ENCODE results near the gene MROH7.

The MROH7 gene

DNA sequence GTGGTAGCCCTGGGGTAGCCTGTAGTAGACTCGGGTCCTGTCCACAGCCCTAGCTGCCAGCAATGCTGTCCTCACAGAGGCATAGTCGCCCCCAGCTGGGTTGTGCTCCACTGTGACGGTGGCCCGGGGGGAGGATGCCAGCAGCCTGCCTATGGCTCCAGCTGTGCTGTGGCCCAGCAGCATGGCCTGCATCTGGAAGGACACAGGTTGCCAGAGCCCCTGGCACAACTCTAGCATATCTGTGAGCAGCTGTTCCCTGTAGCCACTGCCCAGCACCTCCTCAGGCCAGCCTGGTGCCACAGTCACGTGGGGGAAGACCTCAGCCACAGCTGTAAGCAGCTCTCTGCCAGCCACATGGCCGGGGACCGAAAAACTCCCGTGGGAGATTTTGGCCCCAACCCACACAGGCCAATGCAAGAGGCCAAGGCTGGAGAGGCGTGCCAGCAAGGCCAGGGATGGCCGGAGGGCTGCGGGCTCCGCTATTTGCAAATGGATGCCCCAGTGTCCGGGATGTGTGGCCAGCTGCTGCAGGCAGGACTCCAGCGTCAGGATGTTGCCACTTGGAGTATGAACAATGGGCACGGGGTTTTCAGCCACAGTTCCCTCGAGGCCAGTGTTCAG lies 32.2 kb upstream of the MROH7 start:
- Histone ChIP-seq H3K4me3 (ENCODE audit: low read depth, low read length) (no peak overlapping the region), H3K4me1 (ENCODE audit: control insufficient read depth, insufficient read depth, low read length) (no peaks in the 10 kb centered on the region), H3K27ac (ENCODE audit: extremely low read depth, low read depth, low read length) (no peak overlapping the region), H3K36me3 (ENCODE audit: control insufficient read depth in 2 of 2, insufficient read depth in 1 of 2, low read length in 2 of 2) (no peaks in the 10 kb centered on the region), H3K9me3 (ENCODE audit: control insufficient read depth, insufficient read depth, low read depth, low read length) (no peaks in the 10 kb centered on the region)
- peak; percentile 89 for TF ChIP-seq ZIC2 (tag by site-specific recombination; IDR thresholded peaks at IDR 0.05)
- TF ChIP-seq ZNF248 (tag by site-specific recombination; IDR thresholded peaks at IDR 0.05), result no peak
- CTCF ChIA-PET, result no interaction called here
- POLR2A ChIA-PET, result no interaction called here

DNA sequence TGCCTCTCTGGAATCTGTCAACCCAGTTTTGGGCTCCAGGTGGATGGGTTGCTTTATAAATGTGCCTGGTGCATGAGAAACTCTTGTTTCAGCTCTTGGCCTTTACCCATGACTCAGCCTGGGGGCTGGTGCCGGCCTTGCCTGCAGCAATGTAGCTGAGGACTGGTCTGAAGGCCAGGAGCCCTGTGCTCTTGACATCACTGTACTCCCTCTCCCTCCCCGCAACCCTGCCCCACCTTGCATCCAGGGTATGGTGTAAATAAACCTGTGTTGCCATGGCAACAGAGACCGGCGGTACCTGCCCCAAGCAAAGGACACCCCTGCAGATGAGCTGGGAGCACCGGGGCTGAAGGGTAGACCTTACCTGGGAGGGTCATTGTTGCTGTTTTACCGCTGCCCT lies 31.5 kb upstream of the MROH7 start:
- H3K27ac ChIP-seq (ENCODE audit: extremely low read depth, low read depth, low read length), result no peak overlapping the region
- no peaks in the 10 kb centered on the region for H3K4me1 ChIP-seq (ENCODE audit: control insufficient read depth, insufficient read depth, low read length)
- H3K4me3 ChIP-seq (ENCODE audit: low read depth, low read length), result no peak overlapping the region
- TF ChIP-seq SETDB1 (IDR thresholded peaks at IDR 0.05; ENCODE audit: insufficient read length, low read length) (no peak), ZNF596 (tag by site-specific recombination; IDR thresholded peaks at IDR 0.05) (no peak)
- no peaks in the 10 kb centered on the region for H3K9me3 ChIP-seq (ENCODE audit: control insufficient read depth, insufficient read depth, low read depth, low read length)
- ChIA-PET POLR2A (no interaction called here), CTCF (no interaction called here)
- H3K36me3 ChIP-seq (ENCODE audit: control insufficient read depth in 2 of 2, insufficient read depth in 1 of 2, low read length in 2 of 2), result no peaks in the 10 kb centered on the region

GRCh38 chr1:54610601-54611580 lies 30.7 kb upstream of the MROH7 start:
- no peak overlapping the region for H3K4me3 ChIP-seq (ENCODE audit: low read depth, low read length)
- CTCF ChIA-PET, result interaction anchor here (0.9 kb wide), 1 partner anchor 122 kb away, joined by 3 read pairs; no protein-coding TSS in a partner anchor
- no peaks in the 10 kb centered on the region for H3K9me3 ChIP-seq (ENCODE audit: control insufficient read depth, insufficient read depth, low read depth, low read length)
- no peaks in the 10 kb centered on the region for H3K36me3 ChIP-seq (ENCODE audit: control insufficient read depth in 2 of 2, insufficient read depth in 1 of 2, low read length in 2 of 2)
- no peaks in the 10 kb centered on the region for H3K4me1 ChIP-seq (ENCODE audit: control insufficient read depth, insufficient read depth, low read length)
- POLR2A ChIA-PET, result no interaction called here
- no peak overlapping the region for H3K27ac ChIP-seq (ENCODE audit: extremely low read depth, low read depth, low read length)
- TF ChIP-seq ZSCAN23 (tag by site-specific recombination; IDR thresholded peaks at IDR 0.05), result no peak
- no peak for TF ChIP-seq ZNF114 (tag by site-specific recombination; IDR thresholded peaks at IDR 0.05)
- TF ChIP-seq ZNF292 (tag by site-specific recombination; IDR thresholded peaks at IDR 0.05; ENCODE audit: borderline replicate concordance, low read depth), result no peak
- no peak for TF ChIP-seq ZNF645 (tag by site-specific recombination; IDR thresholded peaks at IDR 0.05)
- TF ChIP-seq ZNF560 (tag by site-specific recombination; IDR thresholded peaks at IDR 0.05; ENCODE audit: borderline replicate concordance), result no peak
- no peak for TF ChIP-seq ZNF426 (tag by site-specific recombination; IDR thresholded peaks at IDR 0.05)

GRCh38 chr1:54611621-54612020 lies 30.0 kb upstream of the MROH7 start:
- no peak overlapping the region for H3K4me3 ChIP-seq (ENCODE audit: low read depth, low read length)
- H3K36me3 ChIP-seq (ENCODE audit: control insufficient read depth in 2 of 2, insufficient read depth in 1 of 2, low read length in 2 of 2), result no peaks in the 10 kb centered on the region
- no peaks in the 10 kb centered on the region for H3K9me3 ChIP-seq (ENCODE audit: control insufficient read depth, insufficient read depth, low read depth, low read length)
- H3K4me1 ChIP-seq (ENCODE audit: control insufficient read depth, insufficient read depth, low read length), result no peaks in the 10 kb centered on the region
- H3K27ac ChIP-seq (ENCODE audit: extremely low read depth, low read depth, low read length), result no peak overlapping the region
- TF ChIP-seq REPIN1 (tag by site-specific recombination; IDR thresholded peaks at IDR 0.05; ENCODE audit: low read depth) (no peak), ZNF24 (tag by site-specific recombination; IDR thresholded peaks at IDR 0.05) (no peak), ZNF354C (tag by site-specific recombination; IDR thresholded peaks at IDR 0.05; ENCODE audit: borderline replicate concordance, low read depth) (no peak), ZNF404 (tag by site-specific recombination; IDR thresholded peaks at IDR 0.05) (no peak), GLI4 (tag by site-specific recombination; IDR thresholded peaks at IDR 0.05) (no peak), HOXC10 (CRISPR knock-in tag; IDR thresholded peaks at IDR 0.05) (no peak)
- TF ChIP-seq, protein P1, sequence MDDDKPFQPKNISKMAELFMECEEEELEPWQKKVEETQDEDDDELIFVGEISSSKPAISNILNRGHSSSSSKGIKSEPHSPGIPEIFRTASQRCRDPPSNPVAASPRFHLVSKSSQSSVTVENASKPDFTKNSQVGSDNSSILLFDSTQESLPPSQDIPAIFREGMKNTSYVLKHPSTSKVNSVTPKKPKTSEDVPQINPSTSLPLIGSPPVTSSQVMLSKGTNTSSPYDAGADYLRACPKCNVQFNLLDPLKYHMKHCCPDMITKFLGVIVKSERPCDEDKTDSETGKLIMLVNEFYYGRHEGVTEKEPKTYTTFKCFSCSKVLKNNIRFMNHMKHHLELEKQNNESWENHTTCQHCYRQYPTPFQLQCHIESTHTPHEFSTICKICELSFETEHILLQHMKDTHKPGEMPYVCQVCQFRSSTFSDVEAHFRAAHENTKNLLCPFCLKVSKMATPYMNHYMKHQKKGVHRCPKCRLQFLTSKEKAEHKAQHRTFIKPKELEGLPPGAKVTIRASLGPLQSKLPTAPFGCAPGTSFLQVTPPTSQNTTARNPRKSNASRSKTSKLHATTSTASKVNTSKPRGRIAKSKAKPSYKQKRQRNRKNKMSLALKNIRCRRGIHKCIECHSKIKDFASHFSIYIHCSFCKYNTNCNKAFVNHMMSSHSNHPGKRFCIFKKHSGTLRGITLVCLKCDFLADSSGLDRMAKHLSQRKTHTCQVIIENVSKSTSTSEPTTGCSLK (tag by site-specific recombination; IDR thresholded peaks at IDR 0.05), result no peak
- ChIA-PET CTCF (interaction anchor here (0.6 to 0.9 kb wide), 2 partner anchors 122 to 1778 kb away, joined by 3 read pairs; no protein-coding TSS in a partner anchor), POLR2A (no interaction called here)
